ENCODE measurements around the gene KREMEN2.
"Not testable (repeated sequence)": the region's sequence is repeated elsewhere in the genome, so short reads cannot be mapped to it uniquely, and the experiment has no call there.

Gene KREMEN2

DNA sequence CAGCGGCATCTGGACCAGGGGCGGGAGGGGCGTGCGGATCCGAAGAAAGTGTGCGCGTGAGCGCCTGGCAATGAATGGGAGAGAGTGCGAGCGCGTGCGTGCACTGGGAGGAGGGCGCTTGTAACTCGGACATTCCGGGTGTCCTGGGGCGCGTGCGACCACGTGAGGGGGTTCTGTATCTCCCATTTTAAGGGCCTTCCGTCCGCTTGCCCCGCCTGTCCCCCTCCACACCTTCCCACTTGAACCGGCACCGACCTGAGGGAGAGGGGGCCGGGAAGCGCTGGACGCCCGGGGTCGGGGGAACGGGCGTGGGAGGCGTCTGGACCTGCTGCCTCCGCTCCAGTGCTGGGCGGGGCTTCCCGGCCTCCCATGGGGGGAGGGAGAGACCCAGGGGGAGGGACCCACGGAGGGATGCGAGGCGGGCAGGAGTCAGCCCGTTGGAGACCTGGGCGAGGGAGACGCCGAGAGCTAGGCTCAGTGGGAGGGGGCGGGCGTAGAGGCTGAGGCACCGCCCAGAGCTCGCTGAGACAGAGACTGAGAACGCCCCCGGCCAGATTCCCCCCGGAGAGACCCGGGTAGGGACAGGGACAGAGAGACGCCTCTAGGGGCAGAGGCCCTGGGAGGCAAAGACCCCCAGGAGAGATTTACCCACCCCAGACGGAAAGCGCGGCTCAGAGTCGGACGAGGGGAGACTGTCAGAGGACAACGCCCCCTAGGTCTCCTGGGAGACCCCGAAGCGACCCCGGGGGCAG lies at the start of gene KREMEN2:
TSS of gene KREMEN2 (plus strand) at position 553 of the 752 bp plus-strand sequence. CDS start 246 bp downstream, outside the sequence.
- H3K36me3 Mint-ChIP-seq (ENCODE audit: low read depth) = no peaks in the 10 kb centered on the region
- peaks cover 8% of the 10 kb centered on the region for H3K4me1 Mint-ChIP-seq (ENCODE audit: low read depth)
- peak within 1 kb of the TSS; percentile 79 for H3K4me3 Mint-ChIP-seq

DNA sequence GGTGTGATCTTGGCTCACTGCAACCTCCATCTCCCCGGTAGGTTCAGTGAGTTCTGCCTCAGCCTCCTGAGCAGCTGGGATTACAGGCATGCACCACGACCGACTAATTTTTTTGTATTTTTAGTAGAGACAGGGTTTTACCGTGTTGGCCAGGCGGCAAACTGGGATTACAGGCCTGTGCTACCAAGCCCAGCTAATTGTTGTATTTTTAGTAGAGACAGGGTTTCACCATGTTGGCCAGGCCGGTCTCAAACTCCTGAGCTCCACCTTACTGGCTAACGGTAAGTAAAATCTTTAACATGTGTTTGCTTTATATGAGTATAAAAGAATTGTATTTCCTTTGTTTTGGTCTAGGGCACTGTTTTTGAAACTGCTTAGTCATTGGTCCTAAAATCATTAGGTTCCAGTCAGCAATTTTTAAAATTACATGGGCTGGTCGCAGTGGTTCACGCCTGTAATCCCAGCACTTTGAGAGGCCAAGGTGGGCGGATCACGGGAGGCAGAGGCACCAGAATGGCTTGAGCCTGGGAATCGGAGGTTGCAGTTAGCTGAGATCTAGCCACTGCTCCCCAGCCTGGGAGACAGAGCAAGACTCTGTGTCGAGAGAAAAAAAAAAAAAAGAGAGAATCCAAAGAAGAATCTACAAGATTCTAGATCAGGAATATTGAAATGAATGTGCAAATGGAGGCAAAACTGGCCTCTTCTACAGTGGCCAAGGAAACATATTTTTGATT lies 48.7 kb upstream of the KREMEN2 start:
- H3K9me3 Mint-ChIP-seq = no peaks in the 10 kb centered on the region
- peaks cover 21% of the 10 kb centered on the region for H3K4me1 Mint-ChIP-seq (ENCODE audit: low read depth)
- DNase-seq (ENCODE audit: low spot score) = no peak
- H3K27ac Mint-ChIP-seq = peak overlapping the region; percentile 20
- H3K27me3 Mint-ChIP-seq (ENCODE audit: low read depth) = peaks cover 7% of the 10 kb centered on the region
- no peak overlapping the region for H3K4me3 Mint-ChIP-seq
- peaks cover 18% of the 10 kb centered on the region for H3K36me3 Mint-ChIP-seq (ENCODE audit: low read depth)

More for the DNA sequence above, at the start of gene KREMEN2:
- peak; percentile 40 for DNase-seq (ENCODE audit: low spot score)
- Mint-ChIP-seq H3K9me3 (no peaks in the 10 kb centered on the region), H3K27ac (no peak within 1 kb of the TSS), H3K27me3 (ENCODE audit: low read depth) (peaks cover 37% of the 10 kb centered on the region)

DNA sequence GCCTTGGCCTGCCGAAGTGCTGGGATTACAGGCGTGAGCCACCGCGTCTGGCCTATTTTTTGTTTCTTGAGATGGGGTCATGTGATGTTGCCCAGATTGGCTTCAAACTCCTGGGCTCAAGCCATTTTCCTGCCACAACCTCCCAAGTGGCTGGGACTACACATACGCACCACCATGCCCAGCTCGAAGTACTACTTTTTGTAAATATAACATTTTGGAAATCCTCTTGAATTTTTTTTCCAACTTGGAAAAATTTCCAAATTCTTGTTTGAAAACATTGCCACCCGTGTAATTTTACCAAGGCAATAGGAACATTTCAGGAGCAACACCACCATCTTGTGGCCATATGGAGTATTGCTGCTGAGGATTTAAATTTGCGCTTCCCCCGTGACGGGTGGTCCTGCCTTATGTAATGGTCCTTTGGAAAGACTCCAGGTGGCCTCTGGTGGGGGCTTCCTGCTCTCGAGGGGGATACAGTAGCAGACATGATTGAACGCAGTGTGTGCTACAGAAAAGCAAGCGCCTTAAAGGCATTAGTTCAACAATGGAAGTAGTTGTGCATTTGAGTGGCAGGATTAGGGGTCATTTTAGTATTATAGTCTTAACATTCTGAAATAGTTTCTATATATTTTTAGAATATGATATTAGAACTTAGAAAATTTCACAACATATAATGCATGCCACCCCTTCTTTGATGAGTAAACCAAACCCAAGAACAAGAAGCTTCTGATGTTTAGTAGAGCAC lies 44.4 kb upstream of the KREMEN2 start:
- no peak overlapping the region for H3K27ac Mint-ChIP-seq

DNA sequence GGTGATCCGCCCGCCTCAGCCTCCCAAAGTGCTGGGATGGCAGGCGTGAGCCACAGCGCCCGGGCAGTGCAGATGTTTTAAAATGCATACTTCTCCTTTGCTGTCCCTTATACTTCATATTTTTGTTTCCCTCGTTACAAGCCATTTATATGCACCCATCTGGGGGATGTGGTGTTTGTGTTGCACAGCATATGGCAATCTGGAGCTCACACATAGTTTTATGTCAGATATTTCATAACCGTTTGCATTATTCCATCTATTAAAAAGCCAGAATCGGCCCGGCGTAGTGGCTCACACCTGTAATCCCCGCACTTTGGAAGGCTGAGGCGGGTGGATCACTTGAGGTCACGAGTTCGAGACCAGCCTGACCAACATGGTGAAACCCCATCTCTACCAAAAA lies 40.6 kb upstream of the KREMEN2 start:
- Mint-ChIP-seq H3K4me1 (ENCODE audit: low read depth) (peaks cover 13% of the 10 kb centered on the region), H3K4me3 (no peak overlapping the region), H3K36me3 (ENCODE audit: low read depth) (peaks cover 14% of the 10 kb centered on the region), H3K9me3 (no peaks in the 10 kb centered on the region), H3K27me3 (ENCODE audit: low read depth) (no peaks in the 10 kb centered on the region), H3K27ac (no peak overlapping the region)
- DNase-seq (ENCODE audit: low spot score) = no peak

More for the DNA sequence above, 44.4 kb upstream of the KREMEN2 start:
- no peaks in the 10 kb centered on the region for H3K27me3 Mint-ChIP-seq (ENCODE audit: low read depth)
- peaks cover 20% of the 10 kb centered on the region for H3K36me3 Mint-ChIP-seq (ENCODE audit: low read depth)
- H3K4me3 Mint-ChIP-seq = no peak overlapping the region
- peaks cover 7% of the 10 kb centered on the region for H3K4me1 Mint-ChIP-seq (ENCODE audit: low read depth)
- peak; percentile 32 for DNase-seq (ENCODE audit: low spot score)
- no peaks in the 10 kb centered on the region for H3K9me3 Mint-ChIP-seq

- H3K27ac Mint-ChIP-seq = no peak overlapping the region
- H3K9me3 Mint-ChIP-seq = no peaks in the 10 kb centered on the region
- no peak overlapping the region for H3K4me3 Mint-ChIP-seq
- peaks cover 10% of the 10 kb centered on the region for H3K36me3 Mint-ChIP-seq (ENCODE audit: low read depth)
- peaks cover 9% of the 10 kb centered on the region for H3K4me1 Mint-ChIP-seq (ENCODE audit: low read depth)
- no peaks in the 10 kb centered on the region for H3K27me3 Mint-ChIP-seq (ENCODE audit: low read depth)
- DNase-seq (ENCODE audit: low spot score) = no peak
These were observed 38.9 kb upstream of the KREMEN2 start for GRCh38 chr16:2924901-2925755.

GRCh38 chr16:2925951-2926649 lies 38.0 kb upstream of the KREMEN2 start:
- DNase-seq (ENCODE audit: low spot score) = no peak
- Mint-ChIP-seq H3K27ac (peak overlapping the region; percentile 3), H3K4me3 (no peak overlapping the region), H3K36me3 (ENCODE audit: low read depth) (peaks cover 10% of the 10 kb centered on the region), H3K27me3 (ENCODE audit: low read depth) (no peaks in the 10 kb centered on the region), H3K4me1 (ENCODE audit: low read depth) (peaks cover 9% of the 10 kb centered on the region), H3K9me3 (no peaks in the 10 kb centered on the region)

- DNase-seq (ENCODE audit: low spot score) = no peak
- H3K27ac Mint-ChIP-seq = no peak overlapping the region
- H3K4me1 Mint-ChIP-seq (ENCODE audit: low read depth) = peaks cover 9% of the 10 kb centered on the region
- H3K27me3 Mint-ChIP-seq (ENCODE audit: low read depth) = no peaks in the 10 kb centered on the region
- H3K36me3 Mint-ChIP-seq (ENCODE audit: low read depth) = peaks cover 10% of the 10 kb centered on the region
- no peak overlapping the region for H3K4me3 Mint-ChIP-seq
- H3K9me3 Mint-ChIP-seq = no peaks in the 10 kb centered on the region
These were observed 37.5 kb upstream of the KREMEN2 start for GRCh38 chr16:2926650-2926999.

DNA sequence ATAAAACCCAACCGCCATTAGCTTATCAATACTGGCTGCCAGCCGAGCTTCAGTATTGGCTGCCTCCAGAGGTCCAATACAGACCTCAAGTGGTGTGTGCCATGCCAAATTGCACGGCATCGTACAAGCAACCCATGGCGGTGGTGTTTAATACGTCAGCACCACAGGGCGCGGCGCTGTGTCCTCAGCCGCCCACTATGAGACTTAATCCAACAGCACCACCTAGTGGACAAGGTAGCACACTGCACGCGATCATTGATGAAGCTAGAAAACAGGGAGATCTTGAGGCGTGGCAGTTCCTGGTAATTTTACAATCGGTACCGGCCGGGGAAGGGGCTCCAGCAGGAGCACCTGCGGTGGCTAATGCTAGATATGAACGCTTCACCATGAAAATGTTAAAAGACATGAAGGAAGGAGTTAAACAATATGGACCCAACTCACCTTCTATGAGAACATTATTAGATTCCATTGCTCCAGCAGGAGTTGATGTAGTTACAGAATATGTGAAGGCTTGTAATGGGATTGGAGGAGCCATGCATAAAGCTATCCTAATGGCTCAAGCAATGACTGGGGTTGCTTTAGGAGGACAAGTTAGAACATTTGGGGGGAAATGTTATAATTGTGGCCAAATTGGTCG lies 36.9 kb upstream of the KREMEN2 start:
- H3K36me3 Mint-ChIP-seq (ENCODE audit: low read depth) = peaks cover 7% of the 10 kb centered on the region
- no peak overlapping the region for H3K4me3 Mint-ChIP-seq
- peak overlapping the region; percentile 0 for H3K27ac Mint-ChIP-seq
- no peaks in the 10 kb centered on the region for H3K27me3 Mint-ChIP-seq (ENCODE audit: low read depth)
- H3K4me1 Mint-ChIP-seq (ENCODE audit: low read depth) = peaks cover 9% of the 10 kb centered on the region
- no peaks in the 10 kb centered on the region for H3K9me3 Mint-ChIP-seq
- DNase-seq (ENCODE audit: low spot score) = peak; percentile 83

DNA sequence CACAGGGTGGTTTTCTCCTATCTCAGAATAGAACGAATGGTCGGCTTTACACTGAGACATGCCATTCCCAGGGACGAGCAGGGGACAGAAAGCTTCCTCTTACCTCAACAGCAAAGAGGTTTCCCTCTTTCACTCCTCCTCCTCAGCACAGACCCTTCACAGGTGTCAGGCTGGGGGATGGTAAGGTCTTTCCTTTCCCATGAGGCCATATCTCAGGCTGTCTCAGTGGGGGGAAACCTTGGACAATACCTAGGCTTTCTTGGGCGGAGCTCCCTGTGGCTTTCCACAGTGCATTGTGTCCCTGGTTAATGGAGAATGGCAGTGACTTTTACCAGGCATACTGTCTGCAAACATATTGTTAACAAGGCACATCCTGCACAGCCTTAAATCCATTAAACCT lies 35.9 kb upstream of the KREMEN2 start:
- H3K4me3 Mint-ChIP-seq; DNase-seq (ENCODE audit: low spot score); H3K4me1 Mint-ChIP-seq (ENCODE audit: low read depth); H3K27ac Mint-ChIP-seq; H3K27me3 Mint-ChIP-seq (ENCODE audit: low read depth); H3K36me3 Mint-ChIP-seq (ENCODE audit: low read depth); H3K9me3 Mint-ChIP-seq: not testable (repeated sequence)

DNA sequence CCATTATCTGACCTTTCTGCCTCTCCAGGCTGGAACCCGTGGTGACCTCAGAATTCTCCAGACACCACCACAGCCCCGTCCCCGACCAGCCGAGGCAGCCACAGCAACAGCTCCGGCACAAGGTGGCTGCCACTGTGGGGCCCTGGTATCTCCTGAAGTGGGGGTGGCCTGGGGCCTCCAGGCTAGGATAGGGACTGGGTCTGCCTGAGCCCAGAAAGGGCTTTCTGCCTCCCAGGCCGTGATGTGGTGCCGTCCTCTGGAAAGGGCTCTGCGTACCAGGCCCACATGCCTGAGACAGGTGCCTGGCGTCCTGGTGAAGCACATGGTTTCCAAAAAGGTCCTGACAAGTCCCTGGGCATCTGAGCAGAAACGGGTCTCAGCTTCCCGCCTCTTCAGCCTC lies 35.3 kb upstream of the KREMEN2 start:
- H3K27me3 Mint-ChIP-seq (ENCODE audit: low read depth) = no peaks in the 10 kb centered on the region
- no peak overlapping the region for H3K4me3 Mint-ChIP-seq
- DNase-seq (ENCODE audit: low spot score) = no peak
- H3K9me3 Mint-ChIP-seq = no peaks in the 10 kb centered on the region
- peaks cover 9% of the 10 kb centered on the region for H3K4me1 Mint-ChIP-seq (ENCODE audit: low read depth)
- H3K27ac Mint-ChIP-seq = no peak overlapping the region
- H3K36me3 Mint-ChIP-seq (ENCODE audit: low read depth) = peaks cover 3% of the 10 kb centered on the region

- Mint-ChIP-seq H3K4me1 (ENCODE audit: low read depth) (peaks cover 9% of the 10 kb centered on the region), H3K4me3 (no peak overlapping the region), H3K36me3 (ENCODE audit: low read depth) (peaks cover 10% of the 10 kb centered on the region), H3K27me3 (ENCODE audit: low read depth) (no peaks in the 10 kb centered on the region), H3K27ac (no peak overlapping the region), H3K9me3 (no peaks in the 10 kb centered on the region)
- no peak for DNase-seq (ENCODE audit: low spot score)
These were observed 34.4 kb upstream of the KREMEN2 start for GRCh38 chr16:2929693-2930092.

GRCh38 chr16:2930236-2930635 lies 33.8 kb upstream of the KREMEN2 start:
- no peak for DNase-seq (ENCODE audit: low spot score)
- Mint-ChIP-seq H3K27ac (no peak overlapping the region), H3K27me3 (ENCODE audit: low read depth) (no peaks in the 10 kb centered on the region), H3K9me3 (no peaks in the 10 kb centered on the region), H3K36me3 (ENCODE audit: low read depth) (peaks cover 10% of the 10 kb centered on the region), H3K4me3 (no peak overlapping the region), H3K4me1 (ENCODE audit: low read depth) (peaks cover 9% of the 10 kb centered on the region)
